Measurements from ENCODE around the gene GLG1.
"Not testable (repeated sequence)": the region's sequence is repeated elsewhere in the genome, so short reads cannot be mapped to it uniquely, and the experiment has no call there.

The GLG1 gene

GRCh38 chr16:74562117-74562516 is 44.8 kb downstream of the GLG1 start:
- no peak for DNase-seq (ENCODE audit: extremely low read depth, low read depth)
- TF ChIP-seq CTCF (IDR thresholded peaks at IDR 0.05; ENCODE audit: low read depth, low read length) = no peak

- no peak for TF ChIP-seq CTCF (IDR thresholded peaks at IDR 0.05; ENCODE audit: low read depth, low read length)
- DNase-seq (ENCODE audit: extremely low read depth, low read depth) = no peak
Measured at GRCh38 chr16:74561626-74562025, 45.3 kb downstream of the GLG1 start.

GRCh38 chr16:74560912-74561311 is 46.0 kb downstream of the GLG1 start:
- no peak for DNase-seq (ENCODE audit: extremely low read depth, low read depth)

GRCh38 chr16:74558873-74559272 is 48.0 kb downstream of the GLG1 start:
- DNase-seq (ENCODE audit: extremely low read depth, low read depth) = no peak

More at GRCh38 chr16:74560912-74561311, 46.0 kb downstream of the GLG1 start:
- TF ChIP-seq CTCF (IDR thresholded peaks at IDR 0.05; ENCODE audit: low read depth, low read length) = no peak

GRCh38 chr16:74557275-74557674 is 49.6 kb downstream of the GLG1 start:
- no peak for TF ChIP-seq CTCF (IDR thresholded peaks at IDR 0.05; ENCODE audit: low read depth, low read length)

More at GRCh38 chr16:74558873-74559272, 48.0 kb downstream of the GLG1 start:
- TF ChIP-seq CTCF (IDR thresholded peaks at IDR 0.05; ENCODE audit: low read depth, low read length) = no peak

GRCh38 chr16:74556375-74556922 is 50.5 kb downstream of the GLG1 start:
- TF ChIP-seq CTCF (IDR thresholded peaks at IDR 0.05; ENCODE audit: low read depth, low read length) = no peak
- DNase-seq (ENCODE audit: extremely low read depth, low read depth) = no peak

More at GRCh38 chr16:74557275-74557674, 49.6 kb downstream of the GLG1 start:
- DNase-seq (ENCODE audit: extremely low read depth, low read depth) = no peak

- not testable (repeated sequence) for DNase-seq (ENCODE audit: extremely low read depth, low read depth)
Measured at GRCh38 chr16:74552357-74552756, 54.6 kb downstream of the GLG1 start.

- not testable (repeated sequence) for DNase-seq (ENCODE audit: extremely low read depth, low read depth)
Measured at GRCh38 chr16:74550227-74551019, 56.5 kb downstream of the GLG1 start.

- DNase-seq (ENCODE audit: extremely low read depth, low read depth) = not testable (repeated sequence)
Measured at GRCh38 chr16:74546112-74546511, 60.8 kb downstream of the GLG1 start.

- not testable (repeated sequence) for DNase-seq (ENCODE audit: extremely low read depth, low read depth)
Measured at GRCh38 chr16:74542911-74543578, 63.9 kb downstream of the GLG1 start.

- DNase-seq (ENCODE audit: extremely low read depth, low read depth) = not testable (repeated sequence)
Measured at GRCh38 chr16:74540663-74541062, 66.3 kb downstream of the GLG1 start.

- DNase-seq (ENCODE audit: extremely low read depth, low read depth) = not testable (repeated sequence)
Measured at GRCh38 chr16:74538801-74539200, 68.1 kb downstream of the GLG1 start.
